Keratinocyte (primary cell): ENCODE results near the gene CSRP3. TPM values are rescaled to one million over a fixed set of nuclear protein-coding genes. Genes with fewer than 3 reads are reported as not detected.

Experiments used
- DNase-seq: peaks from one replicate; pipeline ENCODE4 v3.0.0-alpha.2; 2011; ENCODE audit warnings: low read depth, missing footprints, low spot score
- FAIRE-seq: peaks from 2 replicates; lab custom pipeline; 2011; peaks lifted over from hg19 to GRCh38; lab: Jason Lieb, UNC
- H2AFZ ChIP-seq: 2 replicates; pipeline ENCODE4 v1.6.0; 2012; ENCODE audit warnings: low read length, control low read depth, inconsistent platforms; ENCODE audit not compliant: control insufficient read depth
- H3K27ac ChIP-seq: 2 replicates; pipeline ENCODE4 v1.5.1; 2011; ENCODE audit warnings: low read length; ENCODE audit not compliant: control insufficient read depth, insufficient read depth
- H3K27me3 ChIP-seq: 3 replicates; pipeline ENCODE4 v1.6.0; 2011; ENCODE audit warnings: low read length; ENCODE audit not compliant: control insufficient read depth, insufficient read depth; ENCODE audit errors: extremely low read depth
- H3K36me3 ChIP-seq, 2 experiments: 2 replicates in 1 of 2; 3 replicates in 1 of 2; pipeline ENCODE4 v1.5.1; 2011; ENCODE audit warnings: low read length in 2 of 2, mild to moderate bottlenecking in 1 of 2; ENCODE audit not compliant: control insufficient read depth in 2 of 2, insufficient read depth in 2 of 2; ENCODE audit errors: extremely low read depth in 1 of 2
- H3K4me1 ChIP-seq: 3 replicates; pipeline ENCODE4 v1.5.1; 2011; ENCODE audit warnings: low read length; ENCODE audit not compliant: control insufficient read depth, insufficient read depth; ENCODE audit errors: extremely low read depth
- H3K4me2 ChIP-seq: 3 replicates; pipeline ENCODE4 v1.6.0; 2011; ENCODE audit warnings: low read depth, low read length; ENCODE audit not compliant: control insufficient read depth, insufficient read depth; ENCODE audit errors: extremely low read depth
- H3K4me3 ChIP-seq, 3 experiments: fragments of 200-600 bp in 1 of 3; sonication (generic) in 1 of 3; 2 replicates in 2 of 3; 3 replicates in 1 of 3; pipeline ENCODE4 v1.5.1; 2011 to 2016; ENCODE audit warnings: low read length in 3 of 3, mild to moderate bottlenecking in 3 of 3, control low read depth in 2 of 3, inconsistent platforms in 1 of 3, low read depth in 1 of 3, mixed read lengths in 1 of 3, mixed run types in 1 of 3, moderate library complexity in 1 of 3; ENCODE audit not compliant: control insufficient read depth in 2 of 3, insufficient read depth in 2 of 3; ENCODE audit errors: extremely low read depth in 1 of 3
- H3K79me2 ChIP-seq: 2 replicates; pipeline ENCODE4 v1.6.0; 2012; ENCODE audit warnings: low read length; ENCODE audit not compliant: control insufficient read depth, insufficient read depth
- H3K9ac ChIP-seq: 3 replicates; pipeline ENCODE4 v1.6.0; 2011; ENCODE audit warnings: low read length; ENCODE audit not compliant: control insufficient read depth, insufficient read depth; ENCODE audit errors: extremely low read depth
- H3K9me1 ChIP-seq: 3 replicates; pipeline ENCODE4 v1.6.0; 2011; ENCODE audit warnings: low read length; ENCODE audit not compliant: control insufficient read depth, insufficient read depth; ENCODE audit errors: extremely low read depth
- H3K9me3 ChIP-seq: 2 replicates; pipeline ENCODE4 v1.5.1; 2012; ENCODE audit warnings: low read depth, low read length; ENCODE audit not compliant: control insufficient read depth
- H4K20me1 ChIP-seq: 3 replicates; pipeline ENCODE4 v1.6.0; 2011; ENCODE audit warnings: low read length; ENCODE audit not compliant: control insufficient read depth, insufficient read depth; ENCODE audit errors: extremely low read depth
- EZH2 ChIP-seq: IDR thresholded peaks from one replicate; pipeline ENCODE4 v1.6.1; 2012; ENCODE audit warnings: inconsistent platforms, mild to moderate bottlenecking, low read length, moderate library complexity
- dilution Hi-C: fragments of 300-500 bp; cut with MboI; formaldehyde crosslinking; loops from one replicate; pipeline ENCODE4 v1.7.0; 2020; ENCODE audit warnings: low sequenced_read_pairs; ENCODE audit not compliant: extremely low pct_ligation_motif_present
- polyA plus RNA-seq, 5 experiments: library from polyadenylated mRNA; depleted of rRNA in 3 of 5; stranded (reverse) in 3 of 5; stranded (forward) in 1 of 5; unstranded in 1 of 5; fragments of >200 nt; gene quantifications; 1 replicate in 1 of 5; 2 replicates in 3 of 5; 3 replicates in 1 of 5; pipeline versions ENCODE4 v1.2.1 to v1.2.3, GENCODE V29; 2011 to 2012; ENCODE audit warnings: missing spikeins in 2 of 5, low read depth in 1 of 5, low replicate concordance in 1 of 5
- TF ChIP-seq, protein P1 (sequence below), 3 experiments: IDR thresholded peaks in 1 of 3; conservative IDR thresholded peaks in 1 of 3; optimal IDR thresholded peaks in 1 of 3; 2 replicates in 2 of 3; 3 replicates in 1 of 3; pipeline versions ENCODE3 to v1.5.1; 2011; ENCODE audit warnings: low read length in 3 of 3, mild to moderate bottlenecking in 3 of 3, moderate library complexity in 2 of 3, control low read depth in 1 of 3, inconsistent platforms in 1 of 3; ENCODE audit not compliant: insufficient read depth in 2 of 3; ENCODE audit errors: extremely low read depth in 1 of 3

The CSRP3 gene
- polyA plus RNA-seq, 1 donor (not counting 4 experiments of a cell fraction or from before 2014, with no cell fraction given): not detected

GRCh38 chr11:19164230-19164855 lies 37.4 kb downstream of the CSRP3 start:
- no peaks in the 10 kb centered on the region for H3K9me3 ChIP-seq
- H3K4me3 ChIP-seq: no peak overlapping the region
- no peaks in the 10 kb centered on the region for H3K9me1 ChIP-seq
- no peaks in the 10 kb centered on the region for H4K20me1 ChIP-seq
- no peaks in the 10 kb centered on the region for H3K4me1 ChIP-seq
- H3K4me2 ChIP-seq: no peak overlapping the region
- H3K27ac ChIP-seq: no peak overlapping the region
- dilution Hi-C loops: no loop called here
- TF ChIP-seq, protein P1, sequence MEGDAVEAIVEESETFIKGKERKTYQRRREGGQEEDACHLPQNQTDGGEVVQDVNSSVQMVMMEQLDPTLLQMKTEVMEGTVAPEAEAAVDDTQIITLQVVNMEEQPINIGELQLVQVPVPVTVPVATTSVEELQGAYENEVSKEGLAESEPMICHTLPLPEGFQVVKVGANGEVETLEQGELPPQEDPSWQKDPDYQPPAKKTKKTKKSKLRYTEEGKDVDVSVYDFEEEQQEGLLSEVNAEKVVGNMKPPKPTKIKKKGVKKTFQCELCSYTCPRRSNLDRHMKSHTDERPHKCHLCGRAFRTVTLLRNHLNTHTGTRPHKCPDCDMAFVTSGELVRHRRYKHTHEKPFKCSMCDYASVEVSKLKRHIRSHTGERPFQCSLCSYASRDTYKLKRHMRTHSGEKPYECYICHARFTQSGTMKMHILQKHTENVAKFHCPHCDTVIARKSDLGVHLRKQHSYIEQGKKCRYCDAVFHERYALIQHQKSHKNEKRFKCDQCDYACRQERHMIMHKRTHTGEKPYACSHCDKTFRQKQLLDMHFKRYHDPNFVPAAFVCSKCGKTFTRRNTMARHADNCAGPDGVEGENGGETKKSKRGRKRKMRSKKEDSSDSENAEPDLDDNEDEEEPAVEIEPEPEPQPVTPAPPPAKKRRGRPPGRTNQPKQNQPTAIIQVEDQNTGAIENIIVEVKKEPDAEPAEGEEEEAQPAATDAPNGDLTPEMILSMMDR (optimal IDR thresholded peaks at IDR 0.05 in 1 of 3, IDR thresholded peaks at IDR 0.05 in 1 of 3, conservative IDR thresholded peaks at IDR 0.05 in 1 of 3; ENCODE audit: extremely low read depth in 1 of 3, insufficient read depth in 2 of 3, low read length in 3 of 3): no peak
- TF ChIP-seq EZH2: no peak
- FAIRE-seq: no peak
- no peak overlapping the region for H3K9ac ChIP-seq
- H3K27me3 ChIP-seq: no peaks in the 10 kb centered on the region
- no peak for DNase-seq
- no peak overlapping the region for H2AFZ ChIP-seq
- peaks cover 6 to 13% of the 10 kb centered on the region in 2 experiments for H3K36me3 ChIP-seq
- no peaks in the 10 kb centered on the region for H3K79me2 ChIP-seq

DNA sequence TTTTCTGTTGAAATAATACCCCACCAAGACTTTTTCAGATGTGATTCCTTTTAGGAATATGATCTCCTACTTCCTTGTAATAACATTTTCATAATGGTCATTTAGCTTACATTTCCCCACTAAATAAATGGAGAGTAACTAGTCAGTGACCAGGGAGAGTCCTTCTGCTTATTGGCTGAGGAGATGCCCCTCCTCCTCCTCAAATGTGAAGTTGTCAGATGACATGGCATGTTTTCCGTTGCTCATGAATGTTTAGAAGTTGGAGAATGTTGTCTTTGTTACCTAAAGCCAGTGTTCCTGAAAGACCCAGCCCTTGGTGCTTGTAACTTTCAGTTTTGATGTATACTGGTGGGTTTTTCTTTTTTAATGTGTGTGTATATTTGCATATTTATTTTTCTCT lies 38.2 kb downstream of the CSRP3 start:
- peaks cover 6 to 11% of the 10 kb centered on the region in 2 experiments for H3K36me3 ChIP-seq
- no peaks in the 10 kb centered on the region for H3K27me3 ChIP-seq
- no peaks in the 10 kb centered on the region for H3K4me1 ChIP-seq
- no peak overlapping the region for H2AFZ ChIP-seq
- no peak for FAIRE-seq
- DNase-seq: no peak
- H4K20me1 ChIP-seq: no peaks in the 10 kb centered on the region
- no peak overlapping the region for H3K27ac ChIP-seq
- no peaks in the 10 kb centered on the region for H3K9me3 ChIP-seq
- dilution Hi-C loops: no loop called here
- TF ChIP-seq EZH2: no peak
- TF ChIP-seq, protein P1 (optimal IDR thresholded peaks at IDR 0.05 in 1 of 3, IDR thresholded peaks at IDR 0.05 in 1 of 3, conservative IDR thresholded peaks at IDR 0.05 in 1 of 3; ENCODE audit: extremely low read depth in 1 of 3, insufficient read depth in 2 of 3, low read length in 3 of 3): no peak
- H3K4me3 ChIP-seq: no peak overlapping the region
- H3K9me1 ChIP-seq: no peaks in the 10 kb centered on the region
- H3K9ac ChIP-seq: no peak overlapping the region
- H3K79me2 ChIP-seq: no peaks in the 10 kb centered on the region
- no peak overlapping the region for H3K4me2 ChIP-seq
